Measurements from ENCODE around the gene RPS6KA6. TPM values are rescaled to one million over a fixed set of nuclear protein-coding genes. Genes with fewer than 3 reads are reported as not detected.

The RPS6KA6 gene
- total and polyA plus RNA-seq, 2 experiments from 2014 or later = 2.4 to 9.3 TPM

GRCh38 chrX:84078991-84079390, 109.0 kb downstream of the RPS6KA6 start:
- no peak overlapping the region for H2AFZ ChIP-seq
- H3K4me2 ChIP-seq = no peak overlapping the region
- no peaks in the 10 kb centered on the region for H3K27me3 ChIP-seq
- no peak for DNase-seq (ENCODE audit: low spot score)
- no peaks in the 10 kb centered on the region for H3K9me2 ChIP-seq (replicated peaks; ENCODE audit: insufficient read depth)
- no peaks in the 10 kb centered on the region for H3K4me1 ChIP-seq (ENCODE audit: insufficient read depth)
- H3K27ac ChIP-seq = no peak overlapping the region
- no peak for TF ChIP-seq EZH2phosphoT487 (IDR thresholded peaks at IDR 0.05; ENCODE audit: low read depth, severe bottlenecking, unreplicated experiment)
- no peak for TF ChIP-seq CTCF (IDR thresholded peaks at IDR 0.05; ENCODE audit: poor library complexity)
- TF ChIP-seq EZH2 (IDR thresholded peaks at IDR 0.05; ENCODE audit: borderline replicate concordance) = no peak
- H3K79me2 ChIP-seq = no peaks in the 10 kb centered on the region
- no peaks in the 10 kb centered on the region for H4K20me1 ChIP-seq (ENCODE audit: insufficient read depth, poor library complexity, severe bottlenecking)
- H3K36me3 ChIP-seq (replicated peaks; ENCODE audit: insufficient read depth, low read depth) = no peaks in the 10 kb centered on the region
- H3K4me3 ChIP-seq = no peak overlapping the region
- WGBS (ENCODE audit: low lambda C conversion rate, missing lambda C conversion rate) = 75% methylated on average over 9 of the region's 9 CpGs
- peaks cover 3% of the 10 kb centered on the region for H3K9me3 ChIP-seq (ENCODE audit: low read depth)

GRCh38 chrX:84064814-84065213, 123.2 kb downstream of the RPS6KA6 start:
- TF ChIP-seq EZH2 (IDR thresholded peaks at IDR 0.05; ENCODE audit: borderline replicate concordance) (no peak), EZH2phosphoT487 (IDR thresholded peaks at IDR 0.05; ENCODE audit: low read depth, severe bottlenecking, unreplicated experiment) (no peak), CTCF (IDR thresholded peaks at IDR 0.05; ENCODE audit: poor library complexity) (no peak)
- Histone ChIP-seq H4K20me1 (ENCODE audit: insufficient read depth, poor library complexity, severe bottlenecking) (no peaks in the 10 kb centered on the region), H3K27ac (no peak overlapping the region), H2AFZ (no peak overlapping the region), H3K4me3 (no peak overlapping the region), H3K79me2 (no peaks in the 10 kb centered on the region), H3K9me2 (replicated peaks; ENCODE audit: insufficient read depth) (no peaks in the 10 kb centered on the region), H3K27me3 (no peaks in the 10 kb centered on the region), H3K4me1 (ENCODE audit: insufficient read depth) (no peaks in the 10 kb centered on the region), H3K4me2 (no peak overlapping the region), H3K36me3 (replicated peaks; ENCODE audit: insufficient read depth, low read depth) (no peaks in the 10 kb centered on the region), H3K9me3 (ENCODE audit: low read depth) (no peaks in the 10 kb centered on the region)
- WGBS (ENCODE audit: low lambda C conversion rate, missing lambda C conversion rate) = 66% methylated on average over 2 of the region's 2 CpGs
- DNase-seq (ENCODE audit: low spot score) = no peak

- no peaks in the 10 kb centered on the region for H3K9me3 ChIP-seq (ENCODE audit: low read depth)
- DNase-seq (ENCODE audit: low spot score) = no peak
- no peaks in the 10 kb centered on the region for H3K4me1 ChIP-seq (ENCODE audit: insufficient read depth)
- H4K20me1 ChIP-seq (ENCODE audit: insufficient read depth, poor library complexity, severe bottlenecking) = no peaks in the 10 kb centered on the region
- no peak overlapping the region for H3K4me2 ChIP-seq
- H3K9me2 ChIP-seq (replicated peaks; ENCODE audit: insufficient read depth) = no peaks in the 10 kb centered on the region
- H2AFZ ChIP-seq = no peak overlapping the region
- no peaks in the 10 kb centered on the region for H3K36me3 ChIP-seq (replicated peaks; ENCODE audit: insufficient read depth, low read depth)
- TF ChIP-seq CTCF (IDR thresholded peaks at IDR 0.05; ENCODE audit: poor library complexity) (no peak), EZH2phosphoT487 (IDR thresholded peaks at IDR 0.05; ENCODE audit: low read depth, severe bottlenecking, unreplicated experiment) (no peak), EZH2 (IDR thresholded peaks at IDR 0.05; ENCODE audit: borderline replicate concordance) (no peak)
- H3K27ac ChIP-seq = no peak overlapping the region
- H3K4me3 ChIP-seq = no peak overlapping the region
- no peaks in the 10 kb centered on the region for H3K79me2 ChIP-seq
- H3K27me3 ChIP-seq = no peaks in the 10 kb centered on the region
- 76% methylated on average over 4 of the region's 4 CpGs for WGBS (ENCODE audit: low lambda C conversion rate, missing lambda C conversion rate)
Observed at GRCh38 chrX:84064164-84064563, 123.8 kb downstream of the RPS6KA6 start.

GRCh38 chrX:84047339-84047738, 140.7 kb downstream of the RPS6KA6 start:
- Histone ChIP-seq H3K27me3 (no peaks in the 10 kb centered on the region), H3K4me2 (no peak overlapping the region), H3K36me3 (replicated peaks; ENCODE audit: insufficient read depth, low read depth) (no peaks in the 10 kb centered on the region), H3K27ac (no peak overlapping the region), H3K9me3 (ENCODE audit: low read depth) (no peaks in the 10 kb centered on the region), H3K79me2 (no peaks in the 10 kb centered on the region), H3K4me1 (ENCODE audit: insufficient read depth) (no peaks in the 10 kb centered on the region), H4K20me1 (ENCODE audit: insufficient read depth, poor library complexity, severe bottlenecking) (no peaks in the 10 kb centered on the region), H2AFZ (no peak overlapping the region), H3K4me3 (no peak overlapping the region), H3K9me2 (replicated peaks; ENCODE audit: insufficient read depth) (no peaks in the 10 kb centered on the region)
- DNase-seq (ENCODE audit: low spot score) = no peak
- 75% methylated on average over 2 of the region's 2 CpGs for WGBS (ENCODE audit: low lambda C conversion rate, missing lambda C conversion rate)
- TF ChIP-seq EZH2 (IDR thresholded peaks at IDR 0.05; ENCODE audit: borderline replicate concordance) (no peak), CTCF (IDR thresholded peaks at IDR 0.05; ENCODE audit: poor library complexity) (no peak), EZH2phosphoT487 (IDR thresholded peaks at IDR 0.05; ENCODE audit: low read depth, severe bottlenecking, unreplicated experiment) (no peak)

All from hepatocyte (in vitro differentiated cells).